Upper lobe of left lung (tissue), 6 donors: ENCODE data around the gene RYR3. TPM values are rescaled to one million over a fixed set of nuclear protein-coding genes. Genes with fewer than 3 reads are reported as not detected.

Experiments used
- ATAC-seq, 2 donors: fragments of 200-7000 bp; cut with Tn5 transposase; one replicate each; pipeline ENCODE4 v1.9.1; 2022; ENCODE audit warnings: mild to moderate bottlenecking in 2 of 2, moderate library complexity in 2 of 2; ENCODE audit not compliant: low FRiP score in 2 of 2
- DNase-seq, 2 donors: peaks; one replicate each; pipeline ENCODE4 v3.0.0-alpha.2; 2019 to 2020
- H3K27ac ChIP-seq, 4 donors: fragments of 200-600 bp; sonication (generic); one replicate each; pipeline ENCODE4 v1.5.1; 2016 to 2019
- H3K27me3 ChIP-seq, 4 donors: fragments of 200-600 bp; sonication (generic); one replicate each; pipeline ENCODE4 v1.5.1; 2017 to 2019
- H3K36me3 ChIP-seq, 4 donors: fragments of 200-600 bp; sonication (generic); one replicate each; pipeline ENCODE4 v1.5.1; 2016 to 2019
- H3K4me1 ChIP-seq, 4 donors: fragments of 200-600 bp; sonication (generic); one replicate each; pipeline ENCODE4 v1.5.1; 2018 to 2019
- H3K4me3 ChIP-seq, 4 donors: fragments of 200-600 bp; sonication (generic); one replicate each; pipeline ENCODE4 v1.5.1; 2017 to 2019; ENCODE audit warnings: mild to moderate bottlenecking in 2 of 4, moderate library complexity in 1 of 4
- H3K9me3 ChIP-seq, 4 donors: fragments of 200-600 bp; sonication (generic); one replicate each; pipeline ENCODE4 v1.5.1; 2018 to 2019
- CTCF ChIP-seq, 6 experiments: fragments of 450-650 bp in 4 of 6; fragments of 200-600 bp in 2 of 6; sonication (generic) in 2 of 6; IDR thresholded peaks; one replicate each; pipeline ENCODE4 v1.5.1; 2016 to 2019; ENCODE audit warnings: antibody characterized with exemption in 6 of 6
- EP300 ChIP-seq, 4 donors: sonication (generic); formaldehyde crosslinking; IDR thresholded peaks; one replicate each; pipeline ENCODE4 v1.5.1; 2017; ENCODE audit warnings: antibody characterized with exemption in 4 of 4, control low read depth in 2 of 4
- POLR2A ChIP-seq, 4 donors: fragments of 450-650 bp; IDR thresholded peaks; one replicate each; pipeline ENCODE4 v1.5.1; 2016 to 2017; ENCODE audit warnings: antibody characterized with exemption in 4 of 4, mild to moderate bottlenecking in 2 of 4
- POLR2AphosphoS5 ChIP-seq, 2 donors: sonication (generic); formaldehyde crosslinking; IDR thresholded peaks; one replicate each; pipeline ENCODE4 v1.5.1; 2017; ENCODE audit warnings: antibody characterized with exemption in 2 of 2
- WGBS, 2 donors: methylation state at CpG; one replicate each; pipeline ENCODE4 v1.1.5; 2017 to 2018; 5-methylcytosine and 5-hydroxymethylcytosine counted together
- total RNA-seq, 6 donors: library from RNA; depleted of rRNA in 4 of 6; stranded (reverse); fragments of >200 nt in 4 of 6; gene quantifications; one replicate each; pipeline versions ENCODE4 v1.1.0 to v1.2.1, GENCODE V29; 2016 to 2021
- donor health status: DM: no; HTN: no; CAD: no; lungs with moderate emphysema.
- donor health status: DM: no; HTN: yes; CAD: no; lungs with severe emphysema.

The RYR3 gene
- total RNA-seq, 6 donors from 2014 or later, result under 0.01 to 0.34 (median 0.15) TPM

GRCh38 chr15:33395846-33396245 lies 85.1 kb downstream of the RYR3 start:
- ATAC-seq (no peak), DNase-seq (no peak)
- Histone ChIP-seq H3K4me3 (no peak overlapping the region), H3K36me3 (no peaks in the 10 kb centered on the region), H3K27me3 (no peaks in the 10 kb centered on the region), H3K27ac (no peak overlapping the region), H3K9me3 (no peaks in the 10 kb centered on the region), H3K4me1 (no peaks in the 10 kb centered on the region)
- TF ChIP-seq POLR2A (IDR thresholded peaks at IDR 0.05), result no peak
- TF ChIP-seq EP300 (IDR thresholded peaks at IDR 0.05), result no peak
- TF ChIP-seq POLR2AphosphoS5 (IDR thresholded peaks at IDR 0.05), result no peak
- TF ChIP-seq CTCF (IDR thresholded peaks at IDR 0.05), result no peak
- 79% methylated on average over 6 to 7 of the region's 7 CpGs for WGBS, 2 donors

- no peak for TF ChIP-seq EP300 (IDR thresholded peaks at IDR 0.05)
- TF ChIP-seq POLR2AphosphoS5 (IDR thresholded peaks at IDR 0.05), result no peak
- TF ChIP-seq CTCF (IDR thresholded peaks at IDR 0.05), result no peak
- no peak for TF ChIP-seq POLR2A (IDR thresholded peaks at IDR 0.05)
- no peak for DNase-seq
- Histone ChIP-seq H3K27ac (no peak overlapping the region), H3K4me1 (no peaks in the 10 kb centered on the region), H3K9me3 (no peaks in the 10 kb centered on the region), H3K4me3 (no peak overlapping the region), H3K27me3 (no peaks in the 10 kb centered on the region), H3K36me3 (no peaks in the 10 kb centered on the region)
- no peak for ATAC-seq
- WGBS, 2 donors, result 78% methylated on average over 2 of the region's 2 CpGs
These were observed 85.7 kb downstream of the RYR3 start for GRCh38 chr15:33396475-33396874.

- TF ChIP-seq EP300 (IDR thresholded peaks at IDR 0.05), result no peak
- TF ChIP-seq CTCF (IDR thresholded peaks at IDR 0.05), result no peak
- TF ChIP-seq POLR2A (IDR thresholded peaks at IDR 0.05), result no peak
- TF ChIP-seq POLR2AphosphoS5 (IDR thresholded peaks at IDR 0.05), result no peak
- H3K27me3 ChIP-seq, result no peaks in the 10 kb centered on the region
- no peaks in the 10 kb centered on the region for H3K4me1 ChIP-seq
- no peak for ATAC-seq
- no peaks in the 10 kb centered on the region for H3K36me3 ChIP-seq
- no peak overlapping the region for H3K4me3 ChIP-seq
- peak in 1 of 2 donors; percentile 24 for DNase-seq
- H3K27ac ChIP-seq, result no peak overlapping the region
- 83 to 86% methylated on average over 5 to 10 of the region's 10 CpGs for WGBS, 2 donors
- H3K9me3 ChIP-seq, result no peaks in the 10 kb centered on the region
These were observed 87.8 kb downstream of the RYR3 start for GRCh38 chr15:33398555-33398954.

DNA sequence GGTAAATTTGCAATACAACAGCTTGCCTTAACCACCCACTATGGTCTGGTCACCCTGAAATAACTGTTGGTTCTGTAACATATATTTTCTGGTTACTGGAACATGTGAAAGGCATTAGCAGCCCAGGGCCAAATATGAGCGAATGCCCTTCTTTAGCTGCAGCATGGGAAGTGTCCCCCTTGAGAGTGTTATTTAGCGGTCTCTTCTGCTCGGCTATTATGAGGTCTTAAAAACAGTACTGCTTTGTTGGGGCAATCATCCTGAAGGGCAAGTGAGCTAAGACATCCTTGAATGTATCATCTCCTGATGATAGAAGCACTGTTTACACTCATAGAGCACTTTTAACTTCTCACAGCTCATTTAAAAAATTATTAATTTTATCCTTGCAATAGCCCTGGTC lies 90.2 kb downstream of the RYR3 start:
- no peak for DNase-seq
- no peak overlapping the region for H3K27ac ChIP-seq
- no peaks in the 10 kb centered on the region for H3K36me3 ChIP-seq
- ATAC-seq, result no peak
- no peaks in the 10 kb centered on the region for H3K9me3 ChIP-seq
- H3K27me3 ChIP-seq, result no peaks in the 10 kb centered on the region
- 87 to 91% methylated on average over 3 of the region's 3 CpGs for WGBS, 2 donors
- H3K4me3 ChIP-seq, result no peak overlapping the region
- no peak for TF ChIP-seq EP300 (IDR thresholded peaks at IDR 0.05)
- no peak for TF ChIP-seq CTCF (IDR thresholded peaks at IDR 0.05)
- no peak for TF ChIP-seq POLR2AphosphoS5 (IDR thresholded peaks at IDR 0.05)
- no peak for TF ChIP-seq POLR2A (IDR thresholded peaks at IDR 0.05)
- no peaks in the 10 kb centered on the region for H3K4me1 ChIP-seq

DNA sequence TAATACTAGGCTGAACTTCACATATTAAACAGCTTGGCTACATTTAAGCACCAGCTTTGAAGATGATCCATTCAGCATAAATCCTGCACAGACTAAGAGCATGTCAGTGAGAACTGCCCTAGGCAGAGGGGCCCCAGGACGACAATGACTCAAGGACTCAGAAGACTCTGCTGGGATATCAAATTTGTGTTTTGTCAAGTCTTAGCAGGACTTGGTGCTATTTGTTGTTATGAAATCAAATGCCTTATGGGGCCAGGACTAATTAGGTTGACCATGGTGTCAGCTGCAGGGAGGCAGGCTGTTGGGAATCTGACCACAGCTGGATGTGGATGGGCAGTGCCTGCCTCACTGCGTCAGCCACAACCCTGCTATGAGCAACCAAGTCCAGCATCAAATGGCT lies 91.8 kb downstream of the RYR3 start:
- DNase-seq (no peak), ATAC-seq (no peak)
- Histone ChIP-seq H3K36me3 (no peaks in the 10 kb centered on the region), H3K4me1 (no peaks in the 10 kb centered on the region), H3K9me3 (no peaks in the 10 kb centered on the region), H3K27ac (no peak overlapping the region), H3K27me3 (no peaks in the 10 kb centered on the region), H3K4me3 (no peak overlapping the region)
- 71 to 76% methylated on average over 2 of the region's 2 CpGs for WGBS, 2 donors
- TF ChIP-seq CTCF (IDR thresholded peaks at IDR 0.05) (no peak), POLR2AphosphoS5 (IDR thresholded peaks at IDR 0.05) (no peak), POLR2A (IDR thresholded peaks at IDR 0.05) (no peak), EP300 (IDR thresholded peaks at IDR 0.05) (no peak)
